PC-9 (cell line): ENCODE results near the gene HNRNPK.

ENCODE experiments used
- EZH2 ChIP-seq: fragments of 200-600 bp; sonication (generic); IDR thresholded peaks from 2 replicates; pipeline ENCODE4 v1.8.0; 2017; ENCODE audit warnings: antibody characterized with exemption, low read depth
- TF ChIP-seq, protein P1 (sequence below): fragments of 200-600 bp; sonication (generic); conservative IDR thresholded peaks from 2 replicates; pipeline ENCODE4 v1.6.1; 2017; ENCODE audit warnings: mixed run types, antibody characterized with exemption, mild to moderate bottlenecking, moderate library complexity

DNA sequence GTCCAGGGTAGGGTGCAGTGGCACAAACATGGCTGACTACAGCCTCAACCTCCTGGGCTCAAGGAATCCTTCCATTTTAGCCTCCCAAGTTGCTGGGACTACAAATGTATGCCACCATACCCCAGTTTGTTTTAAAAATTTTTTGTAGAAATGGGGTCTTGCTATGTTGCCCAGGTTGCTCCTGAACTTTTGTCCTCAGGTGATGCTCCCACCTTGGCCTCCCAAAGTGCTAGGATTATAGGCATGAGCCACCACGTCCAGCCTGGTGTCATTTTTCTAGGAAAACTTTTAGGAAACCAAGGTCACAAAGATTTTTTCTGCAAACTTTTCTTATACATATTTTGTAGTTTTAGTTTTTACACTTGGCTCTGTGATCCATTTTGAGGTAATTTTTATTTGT lies 11.3 kb upstream of the HNRNPK start:
- TF ChIP-seq, protein P1, sequence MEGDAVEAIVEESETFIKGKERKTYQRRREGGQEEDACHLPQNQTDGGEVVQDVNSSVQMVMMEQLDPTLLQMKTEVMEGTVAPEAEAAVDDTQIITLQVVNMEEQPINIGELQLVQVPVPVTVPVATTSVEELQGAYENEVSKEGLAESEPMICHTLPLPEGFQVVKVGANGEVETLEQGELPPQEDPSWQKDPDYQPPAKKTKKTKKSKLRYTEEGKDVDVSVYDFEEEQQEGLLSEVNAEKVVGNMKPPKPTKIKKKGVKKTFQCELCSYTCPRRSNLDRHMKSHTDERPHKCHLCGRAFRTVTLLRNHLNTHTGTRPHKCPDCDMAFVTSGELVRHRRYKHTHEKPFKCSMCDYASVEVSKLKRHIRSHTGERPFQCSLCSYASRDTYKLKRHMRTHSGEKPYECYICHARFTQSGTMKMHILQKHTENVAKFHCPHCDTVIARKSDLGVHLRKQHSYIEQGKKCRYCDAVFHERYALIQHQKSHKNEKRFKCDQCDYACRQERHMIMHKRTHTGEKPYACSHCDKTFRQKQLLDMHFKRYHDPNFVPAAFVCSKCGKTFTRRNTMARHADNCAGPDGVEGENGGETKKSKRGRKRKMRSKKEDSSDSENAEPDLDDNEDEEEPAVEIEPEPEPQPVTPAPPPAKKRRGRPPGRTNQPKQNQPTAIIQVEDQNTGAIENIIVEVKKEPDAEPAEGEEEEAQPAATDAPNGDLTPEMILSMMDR = no peak
- no peak for TF ChIP-seq EZH2
